HG02840 (cell line): ENCODE results near the gene CCDC201.

Experiments used
- ATAC-seq: cut with Tn5 transposase; IDR thresholded peaks from one replicate; pipeline ENCODE4 v1.9.1; 2021; ENCODE audit warnings: mild to moderate bottlenecking, moderate library complexity, moderate number of reproducible peaks; ENCODE audit not compliant: unreplicated experiment, low FRiP score

CCDC201 gene

GRCh38 chr7:45873035-45873354 lies at the start of gene CCDC201:
TSS of gene CCDC201 (minus strand) at chr7:45873082. CDS start at chr7:45873007, 75 bp downstream.
- no peak for ATAC-seq

- no peak for ATAC-seq
Measured at GRCh38 chr7:45921699-45922519, 49.0 kb upstream of the CCDC201 start.

GRCh38 chr7:45921381-45921698 lies 48.5 kb upstream of the CCDC201 start:
- ATAC-seq: no peak

GRCh38 chr7:45920502-45921380 lies 47.9 kb upstream of the CCDC201 start, which contains the start of gene IGFBP3:
TSS of gene IGFBP3 (minus strand) at chr7:45921272. CDS start at chr7:45921140, 132 bp downstream.
- no peak for ATAC-seq

DNA sequence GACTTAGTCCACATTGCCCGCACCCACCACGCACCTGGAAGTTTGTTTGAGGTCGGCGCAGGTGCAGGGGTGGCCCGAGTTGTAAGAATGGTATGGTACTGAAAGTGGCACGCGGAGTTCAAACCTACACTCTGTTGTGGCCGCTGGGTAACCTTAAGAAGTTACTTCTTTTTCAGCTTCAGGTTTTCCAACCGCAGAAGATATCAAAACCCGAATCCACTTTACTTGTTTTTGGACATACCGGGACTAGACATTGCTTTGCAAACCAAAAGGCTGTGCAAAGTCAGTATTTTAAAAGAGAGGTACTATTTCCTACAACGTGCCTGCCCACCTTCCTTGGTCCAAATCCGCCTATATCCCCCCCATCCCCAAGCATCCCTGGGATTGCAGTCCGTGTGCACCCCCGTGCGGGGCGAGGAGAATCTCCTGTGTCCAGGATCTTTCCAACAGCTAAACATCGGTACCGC lies 47.1 kb upstream of the CCDC201 start:
- ATAC-seq: no peak

DNA sequence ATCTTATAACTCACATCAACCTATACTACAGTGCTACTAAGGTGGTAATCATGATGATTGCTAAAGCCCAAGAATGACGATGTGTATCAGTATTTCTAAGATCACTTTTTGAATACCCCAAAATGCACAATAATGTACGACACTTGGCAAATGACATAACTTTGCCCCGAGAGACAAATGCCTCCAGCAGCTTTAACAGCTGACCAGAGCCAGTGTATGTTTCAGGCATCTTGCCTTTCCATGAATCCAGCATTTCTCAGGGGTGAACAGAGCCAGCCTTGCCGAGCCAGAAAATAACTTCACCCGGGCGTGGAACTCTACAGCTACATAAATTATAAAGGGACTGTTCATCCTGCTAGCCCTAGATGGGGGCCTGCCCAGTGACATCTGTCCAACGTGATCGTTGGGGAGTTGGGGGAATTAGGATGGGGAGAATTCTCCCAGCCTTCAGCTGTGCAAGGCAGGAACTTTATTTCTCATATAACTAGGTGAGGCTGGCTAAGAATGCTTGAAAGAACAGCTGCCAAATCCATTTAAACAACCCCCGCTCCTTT lies 46.4 kb upstream of the CCDC201 start:
- no peak for ATAC-seq

DNA sequence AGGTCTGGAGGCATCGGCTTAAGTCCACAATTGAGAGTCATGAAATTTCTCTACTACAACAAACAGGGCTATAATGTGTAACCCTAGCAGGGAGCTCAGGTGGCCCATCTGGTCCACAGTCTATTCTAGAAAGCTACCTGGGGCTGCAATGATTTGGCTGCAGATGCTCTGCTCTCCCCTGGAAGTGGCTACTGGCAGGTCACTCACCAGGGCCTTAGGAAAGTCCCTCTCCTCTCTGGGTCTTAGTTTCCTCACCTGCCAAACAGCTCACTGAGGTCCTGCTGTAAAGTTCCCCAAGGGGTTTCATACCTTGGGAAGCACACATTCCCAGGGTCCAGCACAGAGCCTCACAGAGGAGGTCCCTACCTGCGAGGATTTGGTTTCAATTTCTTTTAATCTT lies 45.7 kb upstream of the CCDC201 start:
- no peak for ATAC-seq

GRCh38 chr7:45917658-45918057 lies 44.8 kb upstream of the CCDC201 start:
- peak; percentile 63 for ATAC-seq

DNA sequence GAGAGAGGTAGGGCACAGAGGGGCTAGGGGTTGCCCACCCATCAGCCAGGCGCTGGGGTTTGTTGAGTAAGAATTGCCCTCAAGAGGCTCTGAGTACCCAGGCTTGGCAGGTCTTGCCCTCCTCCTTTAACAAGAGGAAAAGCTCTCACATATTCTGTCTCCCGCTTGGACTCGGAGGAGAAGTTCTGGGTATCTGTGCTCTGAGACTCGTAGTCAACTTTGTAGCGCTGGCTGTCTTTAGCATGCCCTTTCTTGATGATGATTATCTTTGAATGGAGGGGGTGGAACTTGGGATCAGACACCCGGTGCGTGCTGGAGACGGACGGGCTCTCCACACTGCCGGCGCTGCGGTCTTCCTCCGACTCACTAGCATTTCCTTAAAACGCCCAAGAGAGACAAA lies 44.2 kb upstream of the CCDC201 start:
- ATAC-seq: no peak

DNA sequence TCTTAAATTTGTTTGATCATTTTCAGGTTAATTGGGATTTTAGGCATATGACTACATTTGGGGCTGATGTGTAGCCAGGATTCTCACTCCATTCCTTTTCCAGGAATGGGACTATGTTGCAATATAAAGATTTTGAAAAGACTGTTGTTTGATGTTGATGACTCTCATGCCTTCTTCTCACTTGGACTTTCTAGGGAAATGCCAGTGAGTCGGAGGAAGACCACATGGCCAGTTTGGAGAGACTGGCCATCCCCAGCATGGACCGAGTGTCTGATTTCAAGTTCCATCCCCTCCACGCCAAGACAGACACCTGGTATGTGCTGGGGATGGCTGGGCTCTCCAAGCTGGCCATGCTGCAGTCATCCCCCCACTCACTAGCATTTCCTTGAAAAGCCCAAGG lies 42.7 kb upstream of the CCDC201 start:
- no peak for ATAC-seq

- no peak for ATAC-seq
Measured at GRCh38 chr7:45914911-45915310, 42.0 kb upstream of the CCDC201 start.

DNA sequence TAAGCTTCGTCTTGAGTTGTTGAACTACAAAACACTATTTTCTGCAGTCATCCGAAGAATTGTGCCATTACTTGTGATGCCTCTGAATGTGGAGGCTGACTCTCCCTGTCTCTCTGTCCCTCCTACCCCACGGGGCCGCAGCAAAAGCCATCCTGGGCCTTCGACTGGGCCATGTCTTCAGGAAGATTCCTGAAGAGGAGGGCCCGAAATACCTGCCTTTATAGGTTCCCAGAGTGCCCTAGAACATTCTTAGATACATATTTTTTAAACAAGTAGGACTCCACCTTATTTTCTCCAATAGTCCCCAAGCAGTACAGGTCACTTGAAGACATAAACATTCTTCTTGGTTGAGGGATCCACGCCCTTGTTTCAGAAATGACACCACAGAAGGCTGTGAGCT lies 40.1 kb upstream of the CCDC201 start:
- ATAC-seq: no peak

- no peak for ATAC-seq
Measured at GRCh38 chr7:45911311-45911710, 38.4 kb upstream of the CCDC201 start.

DNA sequence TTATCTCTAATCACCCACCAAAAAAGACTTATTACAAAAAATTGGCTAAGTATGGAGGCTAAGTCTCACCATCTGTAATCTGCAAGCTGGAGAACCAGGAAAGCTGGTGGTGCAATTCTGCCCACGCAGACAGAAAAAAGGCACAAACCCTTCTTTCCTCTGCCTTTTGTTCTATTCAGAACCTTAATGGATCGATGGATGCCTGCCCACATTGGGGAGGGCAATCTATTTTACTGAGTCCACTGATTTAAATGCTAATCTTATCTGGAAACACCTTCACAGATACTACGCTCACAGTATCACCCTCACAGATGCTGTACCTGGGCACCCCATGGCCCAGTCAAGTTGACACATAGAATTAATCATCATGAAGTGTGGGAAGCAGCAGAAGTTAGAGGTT lies 38.0 kb upstream of the CCDC201 start:
- no peak for ATAC-seq

- ATAC-seq: no peak
Measured at GRCh38 chr7:45909561-45909960, 36.7 kb upstream of the CCDC201 start.

- no peak for ATAC-seq
Measured at GRCh38 chr7:45902820-45903219, 29.9 kb upstream of the CCDC201 start.

- no peak for ATAC-seq
Measured at GRCh38 chr7:45901566-45901965, 28.7 kb upstream of the CCDC201 start.

DNA sequence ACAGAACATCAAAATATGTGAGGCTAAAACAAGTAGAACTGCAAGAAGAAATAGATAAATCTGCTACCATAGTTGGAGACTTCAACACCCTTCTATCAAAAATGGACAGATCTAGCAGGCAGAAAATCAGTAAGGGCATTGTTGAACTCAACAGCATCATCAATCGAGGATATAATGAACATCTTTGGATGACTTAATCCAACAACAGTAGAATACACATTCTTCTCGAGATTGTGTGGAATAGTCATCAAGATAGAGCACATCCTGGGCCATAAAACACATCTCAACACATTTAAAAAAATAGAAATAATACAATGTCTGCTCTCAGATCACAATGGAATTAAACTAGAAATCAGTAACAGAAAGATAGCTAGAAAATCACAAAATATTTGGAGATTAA lies 25.3 kb upstream of the CCDC201 start:
- ATAC-seq: no peak

DNA sequence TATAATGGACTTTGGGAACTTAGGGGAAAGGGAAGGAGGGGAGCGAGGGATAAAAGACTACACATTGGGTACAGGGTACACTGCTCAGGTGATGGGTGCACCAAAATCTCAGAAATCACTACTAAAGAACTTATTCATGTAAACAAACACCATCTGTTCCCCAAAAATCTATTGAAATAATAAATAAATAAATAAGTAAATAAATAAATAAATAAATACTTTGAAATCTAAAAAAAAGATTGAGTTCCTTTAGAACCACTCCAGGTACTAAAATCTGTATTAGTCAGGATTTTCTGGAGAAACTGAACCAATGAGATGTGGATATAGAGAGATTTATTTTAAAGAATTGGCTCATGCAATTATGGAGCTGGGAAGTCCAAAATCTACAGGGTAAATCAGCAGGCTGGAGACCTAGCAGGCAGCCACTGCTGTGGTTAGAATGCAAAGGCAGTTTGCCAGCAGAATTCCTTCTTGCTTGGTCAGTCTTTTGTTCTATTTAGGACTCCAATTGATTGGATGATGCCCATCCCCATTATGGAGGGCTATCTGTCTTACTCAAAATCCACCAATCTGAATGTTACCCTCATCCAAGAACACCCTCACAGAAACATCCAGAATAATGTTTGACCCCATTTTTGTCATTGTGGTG lies 24.3 kb upstream of the CCDC201 start:
- no peak for ATAC-seq

GRCh38 chr7:45894665-45895062 lies 21.8 kb upstream of the CCDC201 start:
- ATAC-seq: no peak
